Measurements from ENCODE around the gene TBRG1. TPM values are rescaled to one million over a fixed set of nuclear protein-coding genes. Genes with fewer than 3 reads are reported as not detected.

Gene TBRG1
- total and polyA plus RNA-seq, 2 of the 4 experiments (the other 2 are of a cell fraction), result 13.3 to 23.2 TPM

GRCh38 chr11:124658986-124659385, 36.3 kb downstream of the TBRG1 start:
- Histone ChIP-seq H3K9me1 (ENCODE audit: insufficient read depth, low read length) (no peaks in the 10 kb centered on the region), H3K4me2 (ENCODE audit: low read depth, low read length) (no peak overlapping the region), H4K5ac (ENCODE audit: low read depth, low read length) (no peak overlapping the region), H3K56ac (ENCODE audit: extremely low read depth, insufficient read depth, low read length) (no peak overlapping the region), H2BK20ac (ENCODE audit: low read depth, low read length) (no peak overlapping the region), H2AFZ (replicated peaks; ENCODE audit: low read length, poor library complexity) (no peak overlapping the region), H3K9ac (ENCODE audit: low read depth, low read length) (no peak overlapping the region), H2BK5ac (ENCODE audit: low read depth, low read length, poor library complexity, severe bottlenecking) (no peak overlapping the region), H4K91ac (ENCODE audit: insufficient read depth, low read depth, low read length) (no peak overlapping the region), H3K23ac (ENCODE audit: low read depth, low read length) (no peak overlapping the region), H3K4ac (ENCODE audit: low read depth, low read length) (no peak overlapping the region), H2BK120ac (ENCODE audit: low read depth, low read length) (no peak overlapping the region), H4K20me1 (ENCODE audit: insufficient read depth, low read length) (no peaks in the 10 kb centered on the region), H3K14ac (replicated peaks; ENCODE audit: low read depth, low read length) (no peak overlapping the region), H3K36me3 (ENCODE audit: control insufficient read depth, insufficient read depth, low read length) (no peaks in the 10 kb centered on the region), H3K18ac (ENCODE audit: low read depth, low read length) (no peak overlapping the region), H3K27ac (ENCODE audit: insufficient read depth, low read length) (no peak overlapping the region), H2AK9ac (replicated peaks; ENCODE audit: low read depth, low read length, poor library complexity) (no peak overlapping the region), H3K4me1 (ENCODE audit: control insufficient read depth, insufficient read depth, low read length) (peaks cover 5% of the 10 kb centered on the region; the same call in 1 of the 2 replicates), H3K79me1 (ENCODE audit: low read depth in 1 of 2, low read length in 2 of 2) (no peaks in the 10 kb centered on the region), H2AK5ac (ENCODE audit: low read depth, low read length) (no peak overlapping the region), H3K9me3 (ENCODE audit: control insufficient read depth, insufficient read depth, low read length) (no peaks in the 10 kb centered on the region), H3K27me3 (ENCODE audit: control insufficient read depth, insufficient read depth, low read length) (no peaks in the 10 kb centered on the region), H3K4me3 (ENCODE audit: insufficient read depth, low read depth, low read length) (no peak overlapping the region), H4K8ac (ENCODE audit: low read depth in 2 of 2, low read length in 2 of 2) (no peak overlapping the region), H2BK15ac (ENCODE audit: low read depth, low read length) (no peak overlapping the region)
- DNase-seq (no peak), ATAC-seq (ENCODE audit: low read depth) (no peak)
- TF ChIP-seq POLR2A (IDR thresholded peaks at IDR 0.05; ENCODE audit: low read depth, low read length), result no peak
- TF ChIP-seq MXI1 (IDR thresholded peaks at IDR 0.05; ENCODE audit: borderline replicate concordance, low read depth, low read length), result no peak
- TF ChIP-seq, protein P1, sequence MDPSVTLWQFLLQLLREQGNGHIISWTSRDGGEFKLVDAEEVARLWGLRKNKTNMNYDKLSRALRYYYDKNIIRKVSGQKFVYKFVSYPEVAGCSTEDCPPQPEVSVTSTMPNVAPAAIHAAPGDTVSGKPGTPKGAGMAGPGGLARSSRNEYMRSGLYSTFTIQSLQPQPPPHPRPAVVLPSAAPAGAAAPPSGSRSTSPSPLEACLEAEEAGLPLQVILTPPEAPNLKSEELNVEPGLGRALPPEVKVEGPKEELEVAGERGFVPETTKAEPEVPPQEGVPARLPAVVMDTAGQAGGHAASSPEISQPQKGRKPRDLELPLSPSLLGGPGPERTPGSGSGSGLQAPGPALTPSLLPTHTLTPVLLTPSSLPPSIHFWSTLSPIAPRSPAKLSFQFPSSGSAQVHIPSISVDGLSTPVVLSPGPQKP (IDR thresholded peaks at IDR 0.05; ENCODE audit: borderline replicate concordance, low read depth, low read length), result no peak
- intact Hi-C loops (cut with micrococcal nuclease), result no loop called here
- dilution Hi-C loops (cut with HindIII; ENCODE audit: low sequenced_read_pairs, unreplicated experiment), result no loop called here
- no CpG with 5 or more reads among the region's 1 CpG for WGBS, 2 experiments (ENCODE audit: extremely low coverage in 2 of 2, insufficient read length in 1 of 2)
- CTCF ChIA-PET, result no interaction called here
- in situ Hi-C loops (cut with MboI; ENCODE audit: low sequenced_read_pairs), result loop anchor here (25.0 kb wide), 1 partner anchor 753 kb away; no protein-coding TSS in a partner anchor
- POLR2A ChIA-PET (ENCODE audit: unreplicated experiment), result no interaction called here
- no TSS peak for BruUV-seq (replicated peaks)
